HG03571 (cell line): ENCODE results near the gene TBX22.
"Not testable (repeated sequence)": the region's sequence is repeated elsewhere in the genome, so short reads cannot be mapped to it uniquely, and the experiment has no call there.

ENCODE experiments used
- ATAC-seq: cut with Tn5 transposase; IDR thresholded peaks from one replicate; pipeline ENCODE4 v1.9.1; 2021; ENCODE audit not compliant: unreplicated experiment

The TBX22 gene, protein sequence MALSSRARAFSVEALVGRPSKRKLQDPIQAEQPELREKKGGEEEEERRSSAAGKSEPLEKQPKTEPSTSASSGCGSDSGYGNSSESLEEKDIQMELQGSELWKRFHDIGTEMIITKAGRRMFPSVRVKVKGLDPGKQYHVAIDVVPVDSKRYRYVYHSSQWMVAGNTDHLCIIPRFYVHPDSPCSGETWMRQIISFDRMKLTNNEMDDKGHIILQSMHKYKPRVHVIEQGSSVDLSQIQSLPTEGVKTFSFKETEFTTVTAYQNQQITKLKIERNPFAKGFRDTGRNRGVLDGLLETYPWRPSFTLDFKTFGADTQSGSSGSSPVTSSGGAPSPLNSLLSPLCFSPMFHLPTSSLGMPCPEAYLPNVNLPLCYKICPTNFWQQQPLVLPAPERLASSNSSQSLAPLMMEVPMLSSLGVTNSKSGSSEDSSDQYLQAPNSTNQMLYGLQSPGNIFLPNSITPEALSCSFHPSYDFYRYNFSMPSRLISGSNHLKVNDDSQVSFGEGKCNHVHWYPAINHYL

DNA sequence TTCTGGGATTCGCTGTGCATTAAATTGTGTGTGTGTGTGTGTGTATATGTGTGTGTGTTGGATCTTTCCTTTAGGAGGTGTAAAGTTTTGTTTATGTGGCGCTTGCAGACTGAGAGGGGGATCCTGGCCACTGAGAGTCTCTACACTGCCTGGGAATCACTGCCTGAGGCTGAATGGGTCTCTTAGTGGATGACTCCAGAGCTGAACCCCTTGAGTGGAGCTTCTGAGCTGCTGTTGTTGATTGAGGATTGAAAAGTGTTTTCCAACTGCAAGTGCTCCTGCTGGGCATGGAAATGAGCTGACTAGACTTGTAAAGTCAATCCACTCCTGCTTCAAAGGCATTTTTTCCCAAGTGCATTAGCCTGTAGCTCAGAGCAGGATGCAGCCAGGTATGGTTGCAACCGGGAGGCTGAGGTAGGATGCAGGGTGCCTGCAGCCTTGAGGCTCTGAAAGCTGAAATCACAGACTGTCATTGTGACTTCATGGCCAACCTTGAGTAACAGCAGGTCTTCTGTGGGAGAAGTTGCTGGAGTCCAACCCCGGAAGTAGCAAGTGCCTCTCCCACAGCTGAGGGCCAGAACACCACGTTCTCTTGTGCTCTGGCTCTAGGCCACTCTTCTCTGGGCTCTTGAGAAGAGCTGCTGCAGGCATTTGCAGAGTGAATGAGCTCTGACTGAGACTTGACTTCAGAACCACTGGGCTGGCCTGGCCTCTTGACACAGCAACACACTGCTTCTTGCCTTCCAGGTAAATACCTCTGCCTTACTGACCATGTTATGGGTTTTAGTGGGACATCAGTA lies at the start of gene TBX22:
TSS of gene TBX22 (plus strand) at position 613 of the 800 bp plus-strand sequence. CDS start 7,517 bp downstream, outside the sequence.
- no peak for ATAC-seq

GRCh38 chrX:79975605-79976004 lies 38.9 kb upstream of the TBX22 start:
- ATAC-seq = no peak

DNA sequence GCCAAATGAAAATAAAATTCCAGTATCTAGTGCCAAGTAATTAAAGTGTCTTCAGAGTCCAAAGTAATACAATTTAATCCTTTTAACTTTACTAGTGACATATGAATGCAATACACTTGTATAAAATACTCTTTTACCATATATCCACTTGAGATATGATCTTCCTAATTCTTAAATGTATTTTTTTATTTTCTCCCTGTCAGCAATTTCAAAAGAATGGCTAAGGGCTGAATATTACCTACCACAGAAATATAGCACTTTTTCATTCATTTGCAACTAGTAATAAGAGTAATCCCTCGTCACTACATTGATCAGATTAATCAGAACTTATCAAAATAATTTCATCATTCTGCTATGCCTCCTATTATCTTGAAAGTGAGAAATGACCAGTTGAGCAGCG lies 10.1 kb upstream of the TBX22 start:
- ATAC-seq = no peak

- ATAC-seq = no peak
Measured at GRCh38 chrX:80011522-80011921, 3.0 kb upstream of the TBX22 start.

GRCh38 chrX:80016182-80016581 lies 1.6 kb downstream of the TBX22 start:
- ATAC-seq = no peak

DNA sequence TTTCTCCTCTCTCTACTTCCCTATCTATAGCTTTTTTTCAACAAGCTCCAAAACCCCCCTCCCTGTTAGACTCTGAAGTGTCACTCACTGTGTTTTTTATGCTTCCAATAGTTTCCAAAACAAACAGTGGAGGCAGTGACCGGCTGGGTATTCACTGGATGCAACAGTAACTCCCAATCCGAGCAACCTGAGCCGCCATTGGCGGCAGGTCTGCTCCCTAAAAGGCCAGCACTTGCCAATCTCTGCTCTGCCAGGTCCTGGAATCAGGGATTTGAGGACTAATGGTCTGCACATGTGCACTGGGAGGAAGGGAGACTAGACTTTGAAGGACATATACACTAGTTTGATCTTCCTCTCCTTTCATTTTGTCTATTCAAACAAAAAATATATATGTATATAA lies 7.1 kb downstream of the TBX22 start:
- no peak for ATAC-seq

DNA sequence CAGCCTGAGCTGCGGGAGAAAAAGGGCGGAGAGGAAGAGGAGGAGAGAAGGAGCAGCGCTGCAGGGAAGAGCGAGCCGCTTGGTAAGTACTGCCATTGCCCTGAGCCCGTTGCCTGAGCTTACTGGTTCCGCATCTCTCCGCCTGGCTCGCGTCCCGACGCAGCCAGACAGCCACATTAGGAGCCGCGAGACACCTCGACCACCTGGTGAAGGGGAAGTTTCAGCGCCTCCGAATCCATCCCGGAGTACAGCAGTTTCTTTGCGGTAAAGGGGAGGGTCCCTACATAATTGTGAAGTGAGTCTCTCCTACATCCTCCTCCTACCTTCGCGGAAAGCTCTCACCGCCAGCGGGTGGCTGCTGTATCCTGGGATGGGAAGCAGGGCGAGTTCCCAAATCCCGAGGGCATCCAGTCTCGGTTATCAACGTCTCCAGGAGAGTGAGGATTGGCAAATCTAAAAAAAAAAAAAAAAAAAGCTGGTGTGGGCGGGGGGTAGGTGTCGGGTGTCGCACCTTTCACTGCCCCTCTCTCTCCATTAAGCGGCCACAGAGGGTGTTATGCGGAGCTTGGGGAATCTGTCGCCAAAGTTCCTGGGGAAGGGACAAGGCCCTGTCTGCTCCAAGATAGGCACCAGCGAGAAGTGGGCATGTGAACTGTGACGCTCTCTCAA lies 7.9 kb downstream of the TBX22 start:
- ATAC-seq = no peak

- no peak for ATAC-seq
Measured at GRCh38 chrX:80026116-80026515, 11.6 kb downstream of the TBX22 start.

- not testable (repeated sequence) for ATAC-seq
Measured at GRCh38 chrX:80066156-80066555, 51.6 kb downstream of the TBX22 start.

- not testable (repeated sequence) for ATAC-seq
Measured at GRCh38 chrX:80075625-80076024, 61.1 kb downstream of the TBX22 start.
